GM19328 (cell line): ENCODE measurements around the gene ANAPC1.
A peak's percentile ranks its signal among the peaks of the same experiment; 100 is the strongest.
"Not testable (repeated sequence)": the region's sequence is repeated elsewhere in the genome, so short reads cannot be mapped to it uniquely, and the experiment has no call there.

ENCODE experiments used
- ATAC-seq: cut with Tn5 transposase; IDR thresholded peaks from one replicate; pipeline ENCODE4 v1.9.1; 2021; ENCODE audit warnings: mild to moderate bottlenecking, moderate library complexity; ENCODE audit not compliant: unreplicated experiment

The ANAPC1 gene

DNA sequence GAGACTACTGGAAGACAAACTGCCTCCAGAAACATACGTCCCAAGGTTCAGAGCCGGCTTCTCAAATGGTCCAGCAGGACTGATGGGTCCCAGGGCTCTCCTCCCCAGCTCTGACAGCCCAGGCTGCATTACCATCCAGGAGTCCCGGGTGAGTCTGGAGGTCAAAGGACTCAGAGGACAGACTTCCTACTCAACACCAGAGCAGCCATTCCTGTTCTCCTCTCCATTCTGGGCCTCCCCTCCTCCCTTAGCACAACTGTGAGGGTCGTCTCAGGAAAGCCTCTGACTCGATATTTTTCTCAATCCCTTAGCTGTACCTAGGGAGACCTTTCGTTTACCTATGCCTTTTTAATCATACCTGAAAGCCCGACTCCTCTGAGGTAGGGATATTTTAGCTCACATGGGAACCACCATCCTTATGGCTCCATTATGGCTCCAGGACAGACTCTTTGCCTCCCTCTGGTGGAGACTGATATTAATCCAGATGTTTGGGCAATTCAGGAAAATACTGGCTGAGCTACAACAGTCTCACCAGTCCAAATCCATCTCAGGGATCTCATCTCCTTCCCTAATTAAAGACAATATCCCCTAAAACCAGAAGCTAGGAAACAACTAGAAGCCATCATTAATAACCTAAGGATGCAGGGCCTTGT lies 70.9 kb downstream of the ANAPC1 start:
- ATAC-seq: not testable (repeated sequence)

GRCh38 chr2:111790633-111791032 lies 93.4 kb downstream of the ANAPC1 start:
- not testable (repeated sequence) for ATAC-seq

GRCh38 chr2:111784081-111784480 lies 99.9 kb downstream of the ANAPC1 start:
- not testable (repeated sequence) for ATAC-seq

- not testable (repeated sequence) for ATAC-seq
These were observed 101.8 kb downstream of the ANAPC1 start for GRCh38 chr2:111782195-111782594.

DNA sequence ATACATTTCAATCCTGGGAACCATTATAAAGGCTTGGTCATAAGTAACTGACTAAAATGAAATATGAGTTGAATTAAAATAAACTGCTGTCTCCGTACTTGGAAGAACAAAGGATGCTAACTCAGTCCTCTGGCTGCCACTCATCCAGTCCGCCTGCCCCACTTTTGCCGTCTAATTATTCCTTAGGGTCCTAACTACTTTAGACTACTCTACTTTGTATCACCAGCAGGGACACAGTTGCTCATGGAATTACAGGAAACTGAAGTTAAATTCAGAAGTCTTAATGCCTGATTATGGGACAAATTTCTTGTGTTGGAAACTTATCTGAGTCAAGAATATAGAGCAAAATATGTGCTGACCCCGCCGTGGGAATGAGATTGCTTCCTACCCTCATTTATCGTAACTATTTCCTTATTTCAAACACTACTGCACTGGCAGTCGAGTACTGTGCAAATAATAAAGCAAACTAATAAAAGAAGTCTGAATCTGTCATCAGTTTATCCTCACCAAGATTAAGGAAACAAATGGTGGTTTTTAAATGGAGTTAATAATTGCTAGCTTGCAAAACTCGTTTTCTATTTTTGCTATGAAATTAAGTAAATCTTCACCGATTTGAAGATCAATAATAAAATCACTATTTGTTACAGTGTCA lies 102.4 kb downstream of the ANAPC1 start:
- ATAC-seq: not testable (repeated sequence)

DNA sequence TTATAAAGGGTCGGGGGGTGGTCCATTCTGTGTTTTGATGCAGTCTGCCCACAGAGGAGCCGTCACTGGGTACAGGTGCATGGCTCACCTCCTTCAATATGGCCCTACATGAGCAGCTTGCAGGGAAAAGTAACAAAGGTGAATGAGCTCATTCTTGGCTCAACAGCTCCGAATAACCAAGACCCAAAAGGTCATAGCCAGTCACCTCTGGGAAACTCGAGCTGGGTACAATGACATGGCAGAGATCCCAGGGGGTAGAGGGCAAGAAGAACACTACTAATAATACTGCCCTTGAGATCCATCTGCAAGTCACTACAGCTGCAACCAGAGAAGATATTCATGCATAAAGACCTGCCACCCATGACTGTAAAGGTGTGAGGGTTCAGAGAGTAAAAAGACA lies 106.8 kb downstream of the ANAPC1 start:
- ATAC-seq: not testable (repeated sequence)

- ATAC-seq: not testable (repeated sequence)
These were observed 107.7 kb downstream of the ANAPC1 start for GRCh38 chr2:111776296-111776695.

DNA sequence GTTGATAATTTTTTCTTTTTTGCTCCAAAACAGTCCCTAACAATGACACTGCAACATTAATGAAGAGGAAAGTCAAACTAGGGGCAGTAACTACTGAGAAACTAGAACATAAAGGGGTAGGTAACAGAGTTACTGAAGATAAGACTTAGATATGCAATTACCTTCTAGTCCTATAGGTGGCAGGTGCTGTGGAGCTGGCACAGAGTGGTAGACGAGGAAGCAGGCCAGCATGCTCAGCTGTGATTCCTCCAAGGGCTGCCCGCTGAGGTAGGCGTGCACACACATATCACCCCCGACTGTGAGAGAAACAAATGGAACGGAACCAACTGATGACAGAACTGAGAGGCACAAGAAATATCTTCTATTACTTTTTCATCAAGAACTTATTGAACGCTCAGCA lies 111.8 kb downstream of the ANAPC1 start:
- not testable (repeated sequence) for ATAC-seq

DNA sequence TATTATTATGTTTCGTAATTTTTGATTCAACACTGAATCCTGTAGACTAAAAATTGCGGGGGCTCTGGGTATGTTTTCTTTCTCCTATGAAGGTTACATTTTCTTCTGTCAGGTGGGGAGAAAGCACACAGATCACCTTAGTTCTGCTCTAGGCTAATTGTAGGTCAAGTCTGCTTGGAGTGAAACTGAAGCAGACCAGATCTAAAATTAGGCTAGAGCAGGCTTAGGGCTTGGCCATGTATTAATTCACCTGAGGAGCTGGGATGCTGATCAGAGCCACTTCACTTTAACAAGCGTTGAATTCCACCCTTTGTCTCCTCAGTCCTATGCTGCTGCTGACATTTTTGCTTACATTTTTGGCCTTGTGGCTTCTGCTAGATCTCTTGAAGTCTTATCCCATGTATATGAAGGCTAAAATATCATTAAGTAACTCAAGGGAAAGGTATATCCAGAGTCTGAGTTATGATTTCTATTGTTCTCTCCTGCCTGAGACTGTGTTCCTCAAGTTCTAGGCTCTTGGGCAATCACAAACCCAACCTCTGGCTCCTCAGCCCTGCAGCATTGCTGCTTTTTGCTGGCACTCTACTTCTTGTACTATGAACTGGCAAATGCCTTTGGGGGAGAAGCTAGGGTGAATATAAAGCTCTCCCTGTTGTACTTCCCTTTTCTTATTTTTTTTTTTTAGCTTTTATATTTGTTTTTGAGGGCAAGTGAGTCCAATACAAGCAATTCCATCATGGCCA lies 112.9 kb downstream of the ANAPC1 start:
- ATAC-seq: not testable (repeated sequence)

GRCh38 chr2:111768266-111769190 lies 115.5 kb downstream of the ANAPC1 start:
- not testable (repeated sequence) for ATAC-seq

DNA sequence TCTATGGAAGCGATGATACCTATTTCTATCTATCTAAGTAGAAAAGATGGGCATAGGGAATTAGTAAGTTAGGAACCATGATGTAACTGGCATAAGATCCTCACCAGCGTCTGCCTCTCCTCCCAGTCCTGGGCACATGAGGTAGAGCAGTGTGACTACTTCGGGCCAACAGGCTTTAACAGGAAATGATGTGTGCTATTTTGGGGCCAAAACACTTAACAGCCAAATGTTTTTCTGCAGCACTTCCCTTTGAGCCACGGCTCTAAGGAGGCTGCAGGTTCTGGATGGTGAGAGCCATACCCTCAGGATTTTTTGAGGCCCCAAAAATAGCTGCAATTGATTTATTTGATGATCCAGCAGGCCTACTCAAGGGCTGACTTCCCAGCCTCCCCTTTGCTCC lies 116.9 kb downstream of the ANAPC1 start:
- not testable (repeated sequence) for ATAC-seq

- ATAC-seq: not testable (repeated sequence)
These were observed 117.7 kb downstream of the ANAPC1 start for GRCh38 chr2:111766295-111766694.

DNA sequence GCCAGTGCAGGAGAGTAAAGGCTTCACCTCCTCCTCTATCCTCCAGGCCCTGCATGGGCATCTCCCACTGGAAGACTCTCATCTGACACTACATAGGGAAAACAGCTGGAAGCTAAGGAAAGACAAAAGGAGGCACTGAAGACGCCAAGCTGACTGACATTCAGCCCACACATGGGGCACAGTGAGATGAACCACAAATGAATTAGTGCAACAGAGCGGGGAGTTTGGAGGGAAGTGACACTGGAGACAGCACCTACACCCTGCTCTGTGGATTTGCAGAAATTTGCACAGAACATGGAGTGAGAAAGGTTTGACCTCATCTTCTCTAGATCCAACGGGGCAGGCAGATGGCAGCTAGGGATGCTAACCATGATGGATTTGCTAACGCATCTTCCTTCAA lies 119.8 kb downstream of the ANAPC1 start:
- ATAC-seq: not testable (repeated sequence)

DNA sequence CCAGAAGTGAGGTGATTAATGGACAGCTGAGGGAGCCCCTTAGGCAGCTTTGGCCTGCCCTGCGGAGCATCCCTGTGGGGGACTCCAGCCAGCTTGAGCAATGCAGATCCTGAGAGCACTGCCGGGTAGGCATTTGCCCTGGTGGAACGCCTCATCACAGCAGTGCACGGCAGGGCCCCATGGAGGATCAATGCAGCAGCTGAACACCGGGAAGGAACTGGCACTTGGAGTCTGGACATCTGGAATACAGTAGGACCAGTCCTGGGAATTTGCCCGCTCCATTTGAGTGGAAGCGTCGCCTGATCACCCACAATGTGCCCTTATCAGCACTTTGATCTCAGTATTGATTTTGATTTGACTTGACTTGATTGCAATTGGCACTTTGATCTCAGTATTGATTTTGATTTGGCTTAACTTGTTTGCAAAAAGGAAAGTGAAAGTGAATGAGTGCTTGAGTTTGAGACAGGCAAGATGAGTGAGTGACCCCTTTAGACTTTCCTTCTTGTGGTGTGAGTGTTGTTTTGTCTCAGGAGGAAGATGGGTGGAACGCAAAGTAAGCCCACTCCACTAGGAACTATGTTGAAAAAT lies 123.2 kb downstream of the ANAPC1 start:
- not testable (repeated sequence) for ATAC-seq

DNA sequence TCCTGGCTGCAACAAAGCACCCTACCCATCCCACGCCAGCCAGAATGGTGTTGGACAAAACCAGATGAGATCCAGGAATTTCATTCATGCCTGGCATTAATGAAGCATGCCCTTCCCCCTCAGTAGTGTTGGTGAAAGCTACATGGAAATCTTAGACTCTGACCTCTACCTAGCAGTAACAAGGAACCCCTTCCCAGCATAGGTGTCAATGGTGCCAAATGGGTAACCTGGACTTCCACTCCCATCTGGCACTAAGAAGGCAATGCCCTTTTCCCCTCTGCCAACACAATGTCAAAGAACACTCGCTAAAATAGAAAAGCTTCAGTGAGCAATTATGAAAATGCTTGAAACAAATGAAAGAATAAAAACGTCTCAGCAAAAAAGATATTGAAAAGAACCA lies 131.5 kb downstream of the ANAPC1 start:
- not testable (repeated sequence) for ATAC-seq

GRCh38 chr2:111750641-111751040 lies 133.4 kb downstream of the ANAPC1 start:
- ATAC-seq: not testable (repeated sequence)

GRCh38 chr2:111748429-111748828 lies 135.6 kb downstream of the ANAPC1 start:
- not testable (repeated sequence) for ATAC-seq

DNA sequence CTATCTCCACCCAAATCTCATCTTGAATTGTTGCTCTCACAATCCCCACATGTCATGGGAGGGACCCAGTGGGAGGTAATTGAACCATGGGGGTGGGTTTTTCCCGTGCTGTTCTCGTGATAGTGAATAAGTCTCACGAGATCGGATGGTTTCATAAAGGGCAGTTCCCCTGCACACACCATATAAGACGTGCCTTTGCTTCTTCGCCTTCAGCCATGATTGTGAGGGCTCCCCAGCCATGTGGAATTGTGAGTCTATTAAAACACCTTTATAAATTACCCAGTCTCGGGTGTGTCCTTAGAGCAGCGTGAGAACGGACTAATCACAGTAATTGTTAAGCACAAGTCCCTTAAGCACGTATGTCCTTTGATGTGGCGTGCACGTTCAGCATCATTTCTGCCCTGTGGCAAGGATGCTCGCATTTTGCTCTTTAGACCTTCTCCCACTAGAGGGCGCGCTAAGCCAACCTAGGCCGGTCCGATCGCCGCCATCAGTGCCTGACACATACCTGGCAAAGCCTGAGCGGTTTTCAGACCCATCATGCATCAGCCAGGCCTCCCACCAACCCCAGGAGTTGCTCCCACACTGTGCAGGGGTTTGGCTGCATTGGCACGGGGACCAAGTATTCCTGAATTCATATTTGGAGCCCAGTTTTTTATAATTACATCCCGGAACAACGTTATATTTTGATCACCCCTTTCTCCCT lies 136.4 kb downstream of the ANAPC1 start:
- peak; percentile 84 for ATAC-seq

DNA sequence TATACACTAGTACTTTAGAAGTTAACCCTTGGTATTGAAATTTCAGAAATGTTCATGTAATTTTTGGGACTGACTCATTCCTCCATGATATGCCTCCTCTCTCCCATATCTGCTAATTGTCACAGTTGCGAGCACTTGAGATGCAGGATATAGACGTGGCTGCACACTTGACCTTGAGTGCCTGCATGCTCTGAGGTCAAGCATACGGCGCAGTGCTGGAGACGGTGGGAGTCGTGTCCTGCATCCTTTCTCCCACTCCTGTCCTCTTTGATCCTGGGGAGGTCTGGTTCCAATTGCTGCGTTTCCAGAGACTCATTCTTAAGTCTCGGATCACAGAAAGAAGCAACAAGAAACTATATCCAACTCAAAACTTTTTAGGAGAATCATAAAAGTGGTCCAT lies 139.2 kb downstream of the ANAPC1 start:
- ATAC-seq: not testable (repeated sequence)

DNA sequence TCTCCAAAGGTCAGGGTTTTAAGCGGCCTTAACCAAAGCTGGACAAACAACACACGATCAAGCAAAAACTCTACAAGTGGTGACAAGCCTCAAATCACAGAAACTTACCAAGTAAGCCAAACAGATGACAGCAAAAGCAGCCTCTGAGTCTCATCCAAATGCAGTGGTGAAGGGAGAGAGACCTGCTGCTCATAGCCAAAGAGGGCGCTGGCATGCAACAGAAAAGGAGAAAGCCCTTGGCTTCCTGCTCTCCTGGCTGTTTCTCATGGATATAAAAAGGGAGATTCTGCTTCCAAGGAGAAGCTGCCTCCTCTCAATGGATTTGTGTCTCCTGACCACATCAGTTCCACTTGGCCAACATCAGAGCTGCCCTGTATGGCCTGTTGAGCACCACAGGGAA lies 142.5 kb downstream of the ANAPC1 start:
- ATAC-seq: not testable (repeated sequence)
